Spleen (tissue), 11 donors: Measurements from ENCODE around the gene LRRC52. TPM values are rescaled to one million over a fixed set of nuclear protein-coding genes. Genes with fewer than 3 reads are reported as not detected.

ENCODE experiments used
- DNase-seq: peaks from one replicate; pipeline ENCODE4 v3.0.0-alpha.2; 2020
- H3K27ac ChIP-seq, 8 donors: fragments of 200-600 bp; sonication (generic) in 7 of 8; 1 replicate in 4 of 8; 2 replicates in 4 of 8; pipeline versions ENCODE4 v1.5.0 to v1.8.0; 2016 to 2021; ENCODE audit warnings: inconsistent platforms in 4 of 8, mild to moderate bottlenecking in 4 of 8, moderate library complexity in 1 of 8
- H3K27me3 ChIP-seq, 7 donors: fragments of 200-600 bp; sonication (generic) in 6 of 7; replicated peaks in 1 of 7; 1 replicate in 4 of 7; 2 replicates in 3 of 7; pipeline versions ENCODE4 v1.5.0 to v1.8.0; 2016 to 2021; ENCODE audit warnings: inconsistent platforms in 3 of 7, mild to moderate bottlenecking in 1 of 7
- H3K36me3 ChIP-seq, 6 donors: fragments of 200-600 bp; sonication (generic) in 5 of 6; 1 replicate in 4 of 6; 2 replicates in 2 of 6; pipeline versions ENCODE4 v1.5.0 to v1.8.0; 2016 to 2021; ENCODE audit warnings: inconsistent platforms in 2 of 6
- H3K4me1 ChIP-seq, 6 donors: fragments of 200-600 bp; sonication (generic) in 5 of 6; 1 replicate in 3 of 6; 2 replicates in 3 of 6; pipeline versions ENCODE4 v1.5.0 to v1.8.0; 2016 to 2021; ENCODE audit warnings: inconsistent platforms in 3 of 6
- H3K4me3 ChIP-seq, 8 donors: fragments of 200-600 bp; sonication (generic) in 7 of 8; 1 replicate in 4 of 8; 2 replicates in 4 of 8; pipeline versions ENCODE4 v1.5.0 to v1.8.0; 2016 to 2021; ENCODE audit warnings: inconsistent platforms in 4 of 8, mild to moderate bottlenecking in 4 of 8, moderate library complexity in 2 of 8
- H3K9me3 ChIP-seq, 8 donors: fragments of 200-600 bp; sonication (generic) in 7 of 8; 1 replicate in 4 of 8; 2 replicates in 4 of 8; pipeline versions ENCODE4 v1.5.0 to v1.8.0; 2016 to 2021; ENCODE audit warnings: inconsistent platforms in 4 of 8
- POLR2A ChIP-seq, 3 donors: fragments of 450-650 bp; IDR thresholded peaks; one replicate each; pipeline ENCODE4 v1.5.1; 2017; ENCODE audit warnings: antibody characterized with exemption in 3 of 3, mild to moderate bottlenecking in 1 of 3
- POLR2AphosphoS5 ChIP-seq, 3 donors: sonication (generic); formaldehyde crosslinking; IDR thresholded peaks; one replicate each; pipeline ENCODE4 v1.5.1; 2017; ENCODE audit warnings: antibody characterized with exemption in 3 of 3
- WGBS, 5 donors: extraction: QIAGEN DNeasy Blood & Tissue Kit in 3 of 5; methylation state at CpG; one replicate each; pipeline versions ENCODE4 v1.1.5 to v1.1.7; 2013 to 2018; 5-methylcytosine and 5-hydroxymethylcytosine counted together
- intact Hi-C: fragments of 100-400 bp; cut with DNase I; formaldehyde crosslinking; loops from one replicate; pipeline ENCODE4 v1.15.0; 2023; ENCODE audit warnings: low total_unique reads
- polyA plus RNA-seq, 3 donors: library from polyadenylated mRNA; stranded (reverse); fragments of 200-250 nt; gene quantifications; one replicate each; pipeline ENCODE4 v1.2.1, GENCODE V29; 2013
- total RNA-seq, 7 donors: library from RNA; depleted of rRNA in 3 of 7; stranded (reverse); fragments of >200 nt in 3 of 7; fragmentation: NEBNext Ultra II Directional in 4 of 7; extraction: Animal tissue kit (Norgen Biotek cat#: 25700) in 4 of 7; gene quantifications; one replicate each; pipeline versions ENCODE4 v1.1.0 to v1.2.1, GENCODE V29; 2016 to 2021
- TF ChIP-seq, protein P1 (sequence below), 11 experiments: fragments of 200-600 bp in 7 of 11; fragments of 450-650 bp in 4 of 11; sonication (generic) in 4 of 11; IDR thresholded peaks in 8 of 11; conservative IDR thresholded peaks in 3 of 11; 1 replicate in 7 of 11; 2 replicates in 4 of 11; pipeline versions ENCODE4 v1.4.0 to v1.8.0; 2016 to 2021; ENCODE audit warnings: antibody characterized with exemption in 11 of 11, inconsistent platforms in 4 of 11, mild to moderate bottlenecking in 1 of 11
- donor health status: healthy with polysubstance abuse.
- donor health status: DM: no; HTN: no; CAD: no; lungs with moderate emphysema.
- donor health status: DM: no; HTN: no; CAD: no.
- donor health status: Bipolar disorder and iron deficiency.
- donor health status: healthy.
- donor health status: DM: no; HTN: no; CAD: no.
- donor health status: DM: yes; HTN: yes; CAD: no.

The LRRC52 gene
- total and polyA plus RNA-seq, 10 donors: not detected

DNA sequence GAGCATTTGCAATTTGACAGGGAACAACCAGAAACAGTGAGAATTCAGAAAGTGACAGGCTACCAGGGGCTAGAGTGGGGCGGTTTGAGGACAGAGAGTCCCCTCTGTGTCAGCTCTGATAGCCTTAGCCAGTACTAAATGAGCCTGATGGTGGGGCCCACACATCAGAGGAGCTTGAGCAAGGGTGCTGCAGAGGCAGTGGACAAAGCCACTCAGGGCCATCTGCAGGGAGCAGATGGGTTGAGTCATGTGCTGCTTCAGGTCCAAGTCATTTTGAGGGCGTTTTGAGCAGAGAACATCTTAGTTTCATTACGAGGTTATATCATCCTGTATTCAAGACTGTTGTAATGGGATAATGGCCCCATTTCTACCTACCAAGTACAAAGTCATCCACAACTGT is 7.7 kb downstream of the LRRC52 start:
- intact Hi-C loops: no loop called here
- no peak for TF ChIP-seq POLR2A (IDR thresholded peaks at IDR 0.05)
- TF ChIP-seq, protein P1, sequence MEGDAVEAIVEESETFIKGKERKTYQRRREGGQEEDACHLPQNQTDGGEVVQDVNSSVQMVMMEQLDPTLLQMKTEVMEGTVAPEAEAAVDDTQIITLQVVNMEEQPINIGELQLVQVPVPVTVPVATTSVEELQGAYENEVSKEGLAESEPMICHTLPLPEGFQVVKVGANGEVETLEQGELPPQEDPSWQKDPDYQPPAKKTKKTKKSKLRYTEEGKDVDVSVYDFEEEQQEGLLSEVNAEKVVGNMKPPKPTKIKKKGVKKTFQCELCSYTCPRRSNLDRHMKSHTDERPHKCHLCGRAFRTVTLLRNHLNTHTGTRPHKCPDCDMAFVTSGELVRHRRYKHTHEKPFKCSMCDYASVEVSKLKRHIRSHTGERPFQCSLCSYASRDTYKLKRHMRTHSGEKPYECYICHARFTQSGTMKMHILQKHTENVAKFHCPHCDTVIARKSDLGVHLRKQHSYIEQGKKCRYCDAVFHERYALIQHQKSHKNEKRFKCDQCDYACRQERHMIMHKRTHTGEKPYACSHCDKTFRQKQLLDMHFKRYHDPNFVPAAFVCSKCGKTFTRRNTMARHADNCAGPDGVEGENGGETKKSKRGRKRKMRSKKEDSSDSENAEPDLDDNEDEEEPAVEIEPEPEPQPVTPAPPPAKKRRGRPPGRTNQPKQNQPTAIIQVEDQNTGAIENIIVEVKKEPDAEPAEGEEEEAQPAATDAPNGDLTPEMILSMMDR (IDR thresholded peaks at IDR 0.05 in 8 of 11, conservative IDR thresholded peaks at IDR 0.05 in 3 of 11): no peak
- no peak for TF ChIP-seq POLR2AphosphoS5 (IDR thresholded peaks at IDR 0.05)
- H3K36me3 ChIP-seq: no peaks in the 10 kb centered on the region
- no peaks in the 10 kb centered on the region for H3K9me3 ChIP-seq
- H3K27ac ChIP-seq: no peak overlapping the region
- H3K4me1 ChIP-seq: no peaks in the 10 kb centered on the region
- no peak for DNase-seq
- WGBS, 5 donors: 80 to 89% (median 85%) methylated on average over 3 of the region's 3 CpGs
- no peak overlapping the region for H3K4me3 ChIP-seq
- peaks cover 0 to 42% (median 0%) of the 10 kb centered on the region in 7 donors for H3K27me3 ChIP-seq

DNA sequence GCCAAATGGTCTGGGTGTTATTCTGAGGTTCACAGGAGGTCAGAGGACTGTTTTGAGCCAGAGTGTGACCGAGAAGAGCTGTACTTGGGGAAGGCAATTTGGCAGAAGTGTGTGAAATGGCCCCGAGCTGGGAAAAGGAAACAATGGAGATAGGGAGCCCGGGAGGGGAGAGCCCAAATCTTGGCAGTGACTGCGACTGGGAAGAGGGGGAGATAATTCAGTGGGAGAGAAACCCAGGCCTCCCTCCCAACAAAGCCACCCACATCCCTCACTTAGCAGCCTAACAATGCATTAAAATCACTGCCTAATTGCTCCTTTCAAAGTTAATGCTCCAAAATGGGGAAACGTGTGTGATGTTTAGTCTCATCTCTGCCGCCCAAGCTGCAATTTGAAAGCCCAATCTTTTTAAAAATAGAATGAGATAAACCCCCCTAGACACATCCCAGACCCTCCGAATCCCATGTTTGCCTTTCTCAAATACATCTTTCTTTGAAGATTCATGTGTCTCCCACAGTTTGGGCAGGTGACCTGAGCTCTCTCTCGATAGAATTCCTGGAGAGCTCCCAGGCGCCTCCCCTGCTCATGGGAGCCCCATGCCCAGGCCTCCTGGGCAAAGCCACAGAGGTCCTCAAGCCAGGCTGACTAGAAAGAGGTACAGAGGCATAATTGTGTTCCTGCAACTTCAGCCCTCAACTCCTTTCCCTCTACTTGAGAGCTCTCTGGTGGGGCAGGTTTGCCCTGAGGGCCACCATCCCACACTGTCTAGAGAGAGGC is 17.3 kb downstream of the LRRC52 start:
- Histone ChIP-seq H3K4me3 (no peak overlapping the region), H3K27ac (no peak overlapping the region), H3K36me3 (no peaks in the 10 kb centered on the region), H3K27me3 (peaks cover 0 to 64% (median 0%) of the 10 kb centered on the region in 7 donors), H3K9me3 (no peaks in the 10 kb centered on the region), H3K4me1 (no peaks in the 10 kb centered on the region)
- no peak for DNase-seq
- 31 to 36% (median 33%) methylated on average over 9 of the region's 9 CpGs for WGBS, 5 donors
- intact Hi-C loops: no loop called here
- TF ChIP-seq, protein P1 (IDR thresholded peaks at IDR 0.05 in 8 of 11, conservative IDR thresholded peaks at IDR 0.05 in 3 of 11): no peak
- TF ChIP-seq POLR2AphosphoS5 (IDR thresholded peaks at IDR 0.05): no peak
- TF ChIP-seq POLR2A (IDR thresholded peaks at IDR 0.05): no peak

DNA sequence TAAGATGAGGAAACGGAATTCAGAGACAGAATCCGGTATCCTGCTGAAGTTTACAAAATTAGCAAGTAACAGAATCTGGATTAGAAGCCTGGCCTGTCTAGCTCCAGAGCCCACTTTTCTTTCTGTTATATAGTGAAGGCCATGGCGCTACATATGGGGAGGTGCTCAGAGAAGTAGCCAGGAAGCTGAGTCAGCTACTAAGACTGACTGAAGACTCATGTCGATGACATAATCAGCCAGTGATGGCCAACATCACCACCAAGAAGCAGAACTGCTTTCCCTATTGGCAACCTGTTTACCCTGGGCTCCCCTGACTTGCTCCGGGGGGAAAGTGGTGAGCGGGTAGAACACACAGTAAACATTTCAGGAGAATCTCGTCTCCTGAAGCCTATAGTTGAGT is 18.8 kb downstream of the LRRC52 start:
- TF ChIP-seq POLR2A (IDR thresholded peaks at IDR 0.05): no peak
- TF ChIP-seq POLR2AphosphoS5 (IDR thresholded peaks at IDR 0.05): no peak
- TF ChIP-seq, protein P1 (IDR thresholded peaks at IDR 0.05 in 8 of 11, conservative IDR thresholded peaks at IDR 0.05 in 3 of 11): no peak
- 82 to 91% (median 84%) methylated on average over 7 of the region's 7 CpGs for WGBS, 5 donors
- Histone ChIP-seq H3K4me1 (no peaks in the 10 kb centered on the region), H3K4me3 (no peak overlapping the region), H3K27ac (no peak overlapping the region), H3K9me3 (no peaks in the 10 kb centered on the region), H3K36me3 (no peaks in the 10 kb centered on the region), H3K27me3 (peaks cover 0 to 63% (median 0%) of the 10 kb centered on the region in 7 donors)
- intact Hi-C loops: no loop called here
- no peak for DNase-seq

DNA sequence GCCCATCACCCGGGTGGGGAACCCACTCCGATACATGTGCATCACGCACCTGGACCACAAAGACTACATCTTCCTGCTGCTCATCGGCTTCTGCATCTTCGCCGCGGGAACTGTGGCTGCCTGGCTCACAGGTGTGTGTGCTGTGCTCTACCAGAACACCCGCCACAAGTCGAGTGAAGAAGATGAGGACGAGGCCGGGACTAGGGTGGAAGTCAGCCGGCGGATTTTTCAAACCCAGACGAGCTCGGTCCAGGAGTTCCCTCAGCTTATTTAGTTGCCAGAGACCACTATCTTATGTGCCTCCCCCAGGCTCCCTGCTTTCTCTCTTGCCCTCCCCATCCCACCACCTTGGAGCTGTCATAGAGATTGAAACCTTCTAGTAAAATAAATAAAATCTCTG is 19.8 kb downstream of the LRRC52 start:
- TF ChIP-seq POLR2A (IDR thresholded peaks at IDR 0.05) (no peak), POLR2AphosphoS5 (IDR thresholded peaks at IDR 0.05) (no peak)
- TF ChIP-seq, protein P1 (IDR thresholded peaks at IDR 0.05 in 8 of 11, conservative IDR thresholded peaks at IDR 0.05 in 3 of 11): no peak
- Histone ChIP-seq H3K4me1 (no peaks in the 10 kb centered on the region), H3K27ac (no peak overlapping the region), H3K27me3 (peaks cover 0 to 54% (median 0%) of the 10 kb centered on the region in 7 donors), H3K4me3 (no peak overlapping the region), H3K36me3 (no peaks in the 10 kb centered on the region), H3K9me3 (no peaks in the 10 kb centered on the region)
- DNase-seq: no peak
- 92 to 96% (median 93%) methylated on average over 15 of the region's 15 CpGs for WGBS, 5 donors
- intact Hi-C loops: no loop called here
